HG02870 (cell line): ENCODE measurements around the gene E4F1.

Experiments
- ATAC-seq: cut with Tn5 transposase; IDR thresholded peaks from one replicate; pipeline ENCODE4 v1.9.1; 2021; ENCODE audit warnings: mild to moderate bottlenecking, moderate library complexity; ENCODE audit not compliant: unreplicated experiment

Gene E4F1

GRCh38 chr16:2223221-2223941, at the start of gene E4F1:
TSS of gene E4F1 (plus strand) at chr16:2223591. CDS start at chr16:2223614, 23 bp downstream.
- peak; percentile 94 for ATAC-seq

GRCh38 chr16:2173916-2174315, 49.5 kb upstream of the E4F1 start:
- no peak for ATAC-seq

DNA sequence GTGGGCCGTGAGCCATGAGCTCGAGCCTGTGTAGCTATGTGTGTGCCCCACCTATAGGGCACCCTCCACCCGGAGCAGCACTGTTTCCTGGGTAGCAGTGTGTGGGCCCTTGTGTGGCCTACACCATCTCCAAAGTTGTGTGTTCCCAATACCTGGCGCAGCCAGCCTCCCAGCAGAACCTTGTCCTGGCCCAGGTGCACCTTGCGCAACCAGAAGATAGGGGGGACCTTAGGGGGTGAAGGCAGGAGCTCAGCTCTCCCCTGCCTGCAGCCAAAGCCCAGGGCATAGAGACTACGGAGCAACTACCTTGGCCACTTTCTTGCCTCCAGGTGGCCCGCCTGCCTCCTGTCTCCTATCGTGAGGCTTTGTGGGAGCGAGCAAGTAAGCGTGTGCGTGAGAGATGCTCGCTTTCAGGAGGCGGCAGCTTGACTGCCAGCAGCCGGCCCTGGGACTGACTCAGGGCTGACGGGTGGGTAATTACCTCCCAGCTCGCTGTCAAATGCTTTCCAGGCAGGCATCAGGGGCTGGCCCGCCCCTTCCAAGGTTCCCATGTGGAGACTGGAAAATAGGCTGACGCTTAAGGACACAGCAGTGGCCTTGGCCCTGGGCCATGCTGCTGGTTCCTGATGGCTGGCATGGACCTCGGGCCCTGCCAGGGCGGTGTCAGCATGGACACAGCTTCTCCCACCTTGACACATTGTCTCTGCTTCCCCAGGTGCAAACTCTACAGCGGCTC, 48.8 kb upstream of the E4F1 start:
- no peak for ATAC-seq

DNA sequence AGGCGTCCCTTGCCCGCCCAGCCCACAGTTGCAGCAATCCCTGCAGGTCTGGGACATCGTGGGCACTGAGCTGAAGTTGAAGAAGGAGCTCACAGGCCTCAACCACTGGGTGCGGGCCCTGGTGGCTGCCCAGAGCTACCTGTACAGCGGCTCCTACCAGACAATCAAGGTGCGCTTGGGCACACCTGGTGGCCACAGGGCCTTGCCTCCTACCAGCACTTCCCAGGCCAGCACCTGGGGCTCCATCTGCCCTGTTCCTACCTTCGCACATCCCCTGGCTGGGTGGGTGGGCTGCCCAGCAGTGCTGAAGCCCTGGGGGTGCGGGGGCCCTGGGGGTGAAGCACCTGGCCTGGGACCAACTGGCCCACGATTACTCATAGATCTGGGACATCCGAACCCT, 47.9 kb upstream of the E4F1 start:
- no peak for ATAC-seq

- no peak for ATAC-seq
Measured at GRCh38 chr16:2176047-2176446, 47.3 kb upstream of the E4F1 start.

- no peak for ATAC-seq
Measured at GRCh38 chr16:2177101-2177500, 46.3 kb upstream of the E4F1 start.

DNA sequence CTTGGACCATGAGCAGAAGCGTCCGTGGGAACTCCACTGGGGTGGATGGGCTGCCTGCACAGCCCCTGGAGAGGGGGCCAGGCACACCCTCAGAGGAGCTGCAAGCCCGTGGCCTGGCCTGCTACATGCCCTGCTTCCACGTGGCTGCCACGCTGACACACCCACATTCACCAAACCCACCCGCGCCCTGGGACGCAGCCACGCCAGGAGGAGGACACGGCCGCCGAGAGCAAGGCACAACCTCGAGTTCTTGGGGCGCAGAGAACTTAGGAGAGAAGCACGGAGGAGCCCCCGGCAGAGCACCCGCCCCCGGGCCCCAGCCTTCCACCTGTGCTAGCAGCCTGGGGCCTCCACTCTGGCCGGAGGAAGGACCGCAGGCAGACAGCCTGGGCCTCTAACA, 45.8 kb upstream of the E4F1 start:
- no peak for ATAC-seq

GRCh38 chr16:2178321-2179106, 44.9 kb upstream of the E4F1 start:
- no peak for ATAC-seq

DNA sequence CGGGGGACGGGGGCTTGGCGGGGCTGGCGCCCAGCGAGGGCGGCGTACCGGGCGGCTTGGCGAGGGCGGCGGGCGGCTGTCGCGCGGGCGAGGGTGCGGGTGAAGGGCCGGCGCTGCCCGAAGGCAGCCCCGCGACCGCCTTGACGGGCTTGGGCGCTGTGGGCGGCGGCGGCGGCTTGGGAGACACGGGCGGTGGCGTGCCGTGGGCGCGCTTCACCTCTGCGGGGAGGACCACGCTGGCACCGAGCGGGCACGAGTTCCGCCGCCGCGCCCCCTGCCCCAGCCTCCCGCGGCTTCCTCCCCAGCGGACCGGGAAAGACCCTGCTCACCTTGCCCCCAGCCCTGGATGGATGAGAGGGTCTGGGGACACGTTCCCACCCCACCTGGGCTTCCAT, 44.3 kb upstream of the E4F1 start:
- no peak for ATAC-seq

DNA sequence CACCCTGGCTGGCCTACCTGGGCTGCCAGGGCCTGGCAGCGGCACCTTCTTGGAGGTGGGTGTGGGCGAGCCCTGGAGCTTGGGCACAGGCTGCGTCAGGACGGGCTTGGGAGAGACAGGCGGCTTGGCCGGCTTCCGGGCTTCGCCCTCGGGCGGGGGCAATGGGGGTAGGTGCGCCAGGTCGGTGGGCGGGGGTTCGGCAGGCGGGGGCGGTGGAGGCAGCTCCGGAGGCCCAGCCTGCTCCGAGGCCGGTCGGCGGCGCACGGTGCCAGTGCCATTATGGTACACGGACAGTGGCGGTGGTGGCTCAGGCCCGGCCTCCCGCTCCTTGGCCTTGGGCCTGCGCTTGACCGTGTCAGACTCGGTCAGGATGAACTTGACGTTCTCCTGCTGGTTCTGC, 43.8 kb upstream of the E4F1 start:
- no peak for ATAC-seq

DNA sequence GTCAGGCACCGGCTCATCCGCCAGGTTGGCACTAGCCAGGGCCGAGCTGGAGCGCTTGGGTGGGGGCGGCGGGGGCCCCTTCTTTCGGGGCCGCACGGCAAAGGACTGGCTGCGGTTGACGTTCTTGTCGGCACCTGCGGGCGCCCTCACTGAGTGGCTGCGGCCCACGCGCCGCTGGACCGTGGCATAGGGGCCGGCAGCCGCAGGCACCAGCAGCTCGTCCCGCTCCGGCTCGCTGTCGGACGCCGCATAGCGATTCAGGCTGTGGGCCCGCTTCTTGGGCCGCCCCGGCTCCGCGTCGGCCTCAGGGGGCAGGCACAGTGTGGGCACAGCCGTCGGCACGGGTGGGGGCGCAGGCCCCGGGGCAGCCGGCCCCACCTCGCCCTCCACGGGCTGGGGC, 42.9 kb upstream of the E4F1 start:
- no peak for ATAC-seq

DNA sequence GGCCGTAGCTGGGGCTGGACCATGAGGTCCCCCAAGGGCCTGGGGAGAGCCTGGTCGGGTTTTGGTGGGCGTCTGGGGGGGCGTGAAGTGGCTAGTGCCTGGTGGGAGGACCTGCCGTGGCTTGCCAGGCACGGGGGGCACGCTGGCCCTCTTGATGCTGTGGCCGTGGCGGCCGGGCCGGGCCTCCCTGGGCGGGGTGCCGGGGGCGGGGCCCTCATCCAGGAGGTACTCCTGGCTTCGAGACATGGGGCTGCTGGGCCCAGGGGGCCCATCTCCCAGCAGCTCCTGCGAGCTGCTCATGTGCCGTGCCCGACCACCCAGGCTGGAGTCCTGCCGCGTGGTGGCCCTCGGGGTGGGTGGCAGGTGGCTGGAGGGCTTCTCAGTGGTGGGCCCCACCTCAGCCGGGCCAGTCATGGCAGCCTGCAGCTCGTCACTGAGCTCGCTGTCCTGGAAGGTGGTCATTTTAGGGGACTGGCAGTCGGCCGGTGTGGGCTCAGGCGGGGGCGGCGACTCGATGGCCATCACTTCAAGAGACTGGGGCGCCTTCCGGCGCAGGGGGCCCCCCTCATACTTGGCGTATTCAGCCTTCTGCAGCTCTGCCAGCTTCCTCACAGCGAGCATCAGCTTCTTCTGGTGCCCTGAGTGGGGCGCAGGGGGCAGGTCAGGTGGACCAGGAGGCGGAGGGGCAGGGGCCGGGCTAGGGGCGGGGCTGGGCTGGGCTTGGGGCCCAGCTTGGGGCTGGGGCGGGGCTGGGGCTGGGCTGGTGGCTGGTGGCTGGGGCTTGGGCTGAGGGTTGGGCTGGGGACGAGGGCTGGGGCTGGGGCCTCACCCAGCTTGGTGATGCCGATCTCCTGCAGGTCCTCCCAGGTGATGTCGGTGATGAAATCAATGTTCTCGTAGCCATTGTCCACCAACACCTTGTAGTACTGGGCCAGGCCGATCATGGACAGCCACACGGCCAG, 42.1 kb upstream of the E4F1 start:
- ATAC-seq = no peak

GRCh38 chr16:2181952-2182351, 41.4 kb upstream of the E4F1 start:
- no peak for ATAC-seq

DNA sequence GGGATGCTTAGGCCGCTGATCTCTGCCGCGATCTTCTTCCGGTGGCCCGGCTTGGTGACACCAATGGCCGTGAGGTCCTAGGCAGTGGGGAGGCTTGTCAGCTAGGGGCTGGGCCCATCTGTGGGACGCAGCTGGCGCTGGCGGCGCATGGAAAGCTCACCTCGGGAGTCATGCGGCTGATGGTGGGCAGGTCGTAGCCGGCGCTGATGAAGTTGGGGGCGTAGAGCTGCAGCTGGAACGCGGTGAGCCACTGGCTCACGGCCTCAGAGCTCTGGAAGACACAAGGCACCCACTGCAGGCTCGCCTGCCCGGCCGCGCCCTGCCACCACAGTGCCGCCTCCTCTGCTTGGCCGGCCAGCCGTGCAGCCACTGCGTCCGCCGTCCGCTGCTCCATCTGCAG, 39.7 kb upstream of the E4F1 start:
- no peak for ATAC-seq

GRCh38 chr16:2184346-2184745, 39.0 kb upstream of the E4F1 start:
- ATAC-seq = no peak

GRCh38 chr16:2184962-2185361, 38.4 kb upstream of the E4F1 start:
- ATAC-seq = no peak

GRCh38 chr16:2186064-2186463, 37.3 kb upstream of the E4F1 start:
- ATAC-seq = no peak

DNA sequence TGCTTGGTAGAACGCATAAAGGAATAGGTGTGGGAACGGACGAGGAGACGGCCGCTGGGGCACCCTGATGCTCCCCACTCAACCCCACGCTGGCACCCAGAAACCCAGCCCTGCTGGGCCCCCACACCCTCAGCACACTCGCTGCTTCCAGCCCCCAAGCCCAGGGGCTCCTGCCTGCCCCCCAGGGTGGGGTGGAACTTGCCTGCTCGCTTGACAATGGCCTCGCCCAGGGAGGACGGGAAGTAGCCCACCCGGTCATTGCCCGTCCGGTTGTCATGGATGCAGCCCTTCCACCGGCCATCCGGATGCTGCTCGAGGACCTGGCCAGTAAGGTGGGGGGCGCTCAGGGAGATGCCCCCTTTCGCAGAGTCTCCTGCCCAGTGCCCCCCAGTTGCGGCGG, 36.9 kb upstream of the E4F1 start:
- no peak for ATAC-seq

DNA sequence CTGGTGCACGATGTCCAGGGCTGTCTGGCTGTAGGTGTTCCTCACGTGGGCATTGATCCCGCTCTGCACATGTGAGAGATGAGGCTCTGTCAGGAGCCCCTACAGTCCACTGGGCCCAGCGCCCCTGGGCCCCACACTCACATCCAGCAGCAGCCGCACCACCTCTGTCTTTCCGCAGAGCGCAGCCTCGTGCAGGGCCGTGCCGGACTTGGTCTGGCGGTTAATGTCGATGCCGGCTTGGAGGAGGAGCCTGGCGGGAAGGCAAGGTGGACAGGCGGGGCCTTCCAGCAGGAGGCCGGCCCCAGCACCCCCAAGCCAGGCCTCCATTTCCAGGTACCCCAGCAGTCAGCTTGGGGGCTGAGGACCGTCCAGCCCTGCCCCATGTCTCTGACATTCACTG, 36.2 kb upstream of the E4F1 start:
- no peak for ATAC-seq

DNA sequence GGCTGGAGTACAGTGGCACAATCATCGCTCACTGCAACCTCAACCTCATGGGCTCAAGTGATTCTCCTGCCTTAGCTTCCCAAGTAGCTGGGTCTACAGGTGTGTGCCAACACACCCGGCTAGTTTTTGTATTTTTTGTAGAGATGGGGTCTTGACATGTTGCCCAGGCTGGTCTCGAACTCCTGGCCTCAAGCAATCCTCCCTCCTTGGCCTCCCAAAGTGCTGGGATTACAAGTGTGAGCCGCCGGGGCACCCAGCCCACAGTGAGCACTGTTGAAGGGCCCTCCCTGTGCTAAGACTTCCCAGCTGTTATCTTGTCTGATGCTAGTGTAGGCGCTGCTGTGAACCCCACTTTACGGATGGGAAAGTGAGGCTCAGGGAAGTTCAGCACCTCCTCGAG, 35.0 kb upstream of the E4F1 start:
- ATAC-seq = no peak
